Tibial nerve (tissue), 4 donors: Measurements from ENCODE around the gene SMAD3.

Source experiments
- CTCF ChIP-seq, 5 experiments: fragments of 200-600 bp in 3 of 5; fragments of 450-650 bp in 2 of 5; sonication (generic) in 3 of 5; IDR thresholded peaks; one replicate each; pipeline ENCODE4 v1.5.1; 2016 to 2019; ENCODE audit warnings: antibody characterized with exemption in 5 of 5, mild to moderate bottlenecking in 3 of 5, moderate library complexity in 2 of 5
- EP300 ChIP-seq, 2 donors: sonication (generic); formaldehyde crosslinking; IDR thresholded peaks; one replicate each; pipeline ENCODE4 v1.6.1; 2017; ENCODE audit warnings: antibody characterized with exemption in 2 of 2, mild to moderate bottlenecking in 1 of 2
- POLR2A ChIP-seq, 2 donors: fragments of 450-650 bp; IDR thresholded peaks; one replicate each; pipeline ENCODE4 v1.6.1; 2017; ENCODE audit warnings: antibody characterized with exemption in 2 of 2, mild to moderate bottlenecking in 2 of 2, moderate library complexity in 2 of 2

DNA sequence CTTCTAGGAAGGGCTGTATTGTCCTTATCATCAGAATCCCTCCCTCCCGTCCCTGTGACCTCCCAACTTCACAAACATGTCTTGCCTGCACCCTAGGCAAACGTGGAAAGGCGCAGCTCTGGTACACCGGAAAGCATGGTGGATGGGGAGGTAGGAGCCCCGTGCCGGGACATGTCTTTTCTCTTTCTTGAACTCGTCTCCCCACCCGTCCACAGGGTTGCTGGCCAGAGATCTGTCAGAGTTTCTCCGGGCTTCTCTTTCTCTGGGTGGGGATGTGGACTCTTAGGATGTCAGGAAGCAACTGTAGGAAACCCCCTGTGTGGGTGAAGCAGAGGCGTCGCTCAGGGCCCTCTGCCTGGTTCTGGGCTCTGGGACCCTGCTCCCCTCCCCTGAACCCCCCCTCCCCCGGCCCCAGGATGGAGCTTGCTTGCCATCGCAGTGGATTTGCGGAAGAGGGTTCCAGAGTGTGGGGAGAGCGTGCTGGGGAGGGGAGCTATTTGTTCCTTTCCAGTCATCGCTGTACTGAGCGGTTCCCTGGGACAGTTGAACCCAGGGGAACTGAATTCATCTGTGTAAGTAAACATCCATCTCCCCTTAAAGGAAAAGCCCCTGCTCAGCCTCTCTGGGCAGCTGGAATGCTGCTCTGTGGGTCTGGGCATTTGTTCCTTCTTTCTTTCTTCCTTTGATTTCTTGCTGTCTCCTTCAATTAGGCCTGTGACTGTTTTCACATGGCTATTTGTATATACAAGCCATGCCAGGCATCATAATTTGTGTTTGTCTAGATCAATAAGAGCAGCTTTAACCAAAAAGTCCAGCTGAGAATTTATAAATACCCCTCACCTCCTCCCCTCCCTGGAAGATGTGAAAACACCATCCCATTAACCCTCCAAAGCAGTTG lies 72.8 kb downstream of the SMAD3 start:
- TF ChIP-seq CTCF (IDR thresholded peaks at IDR 0.05), result no peak
- TF ChIP-seq POLR2A (IDR thresholded peaks at IDR 0.05), result no peak
- TF ChIP-seq EP300 (IDR thresholded peaks at IDR 0.05), result no peak
